Measurements from ENCODE around the gene TMPRSS4. TPM values are rescaled to one million over a fixed set of nuclear protein-coding genes. Genes with fewer than 3 reads are reported as not detected.
"Not testable (repeated sequence)": the region's sequence is repeated elsewhere in the genome, so short reads cannot be mapped to it uniquely, and the experiment has no call there.

The TMPRSS4 gene
- polyA plus RNA-seq, 3 donors = 20.1 to 46.6 (median 25.6) TPM

- no peak for DNase-seq (ENCODE audit: extremely low read depth in 1 of 11, low read depth in 9 of 11, low spot score in 4 of 11)
Measured at GRCh38 chr11:118051611-118052461, 25.0 kb upstream of the TMPRSS4 start.

- no peak for DNase-seq (ENCODE audit: extremely low read depth in 1 of 11, low read depth in 9 of 11, low spot score in 4 of 11)
Measured at GRCh38 chr11:118052581-118053206, 24.2 kb upstream of the TMPRSS4 start.

GRCh38 chr11:118054712-118055640 is 21.9 kb upstream of the TMPRSS4 start:
- no peak for DNase-seq (ENCODE audit: extremely low read depth in 1 of 11, low read depth in 9 of 11, low spot score in 4 of 11)

GRCh38 chr11:118055966-118056365 is 20.9 kb upstream of the TMPRSS4 start:
- no peak for DNase-seq (ENCODE audit: extremely low read depth in 1 of 11, low read depth in 9 of 11, low spot score in 4 of 11)

GRCh38 chr11:118056806-118057205 is 20.1 kb upstream of the TMPRSS4 start:
- DNase-seq (ENCODE audit: extremely low read depth in 1 of 11, low read depth in 9 of 11, low spot score in 4 of 11) = no peak

- no peak for DNase-seq (ENCODE audit: extremely low read depth in 1 of 11, low read depth in 9 of 11, low spot score in 4 of 11)
Measured at GRCh38 chr11:118057251-118058145, 19.4 kb upstream of the TMPRSS4 start.

- no peak for DNase-seq (ENCODE audit: extremely low read depth in 1 of 11, low read depth in 9 of 11, low spot score in 4 of 11)
Measured at GRCh38 chr11:118058311-118059245, 18.3 kb upstream of the TMPRSS4 start.

- no peak for DNase-seq (ENCODE audit: extremely low read depth in 1 of 11, low read depth in 9 of 11, low spot score in 4 of 11)
Measured at GRCh38 chr11:118059246-118059940, 17.5 kb upstream of the TMPRSS4 start.

GRCh38 chr11:118060081-118060661 is 16.7 kb upstream of the TMPRSS4 start:
- no peak for DNase-seq (ENCODE audit: extremely low read depth in 1 of 11, low read depth in 9 of 11, low spot score in 4 of 11)

- no peak for DNase-seq (ENCODE audit: extremely low read depth in 1 of 11, low read depth in 9 of 11, low spot score in 4 of 11)
Measured at GRCh38 chr11:118060869-118061268, 16.0 kb upstream of the TMPRSS4 start.

- DNase-seq (ENCODE audit: extremely low read depth in 1 of 11, low read depth in 9 of 11, low spot score in 4 of 11) = no peak
Measured at GRCh38 chr11:118061586-118062125, 15.2 kb upstream of the TMPRSS4 start.

GRCh38 chr11:118062181-118062580 is 14.7 kb upstream of the TMPRSS4 start:
- DNase-seq (ENCODE audit: extremely low read depth in 1 of 11, low read depth in 9 of 11, low spot score in 4 of 11) = not testable (repeated sequence)

GRCh38 chr11:118062631-118063030 is 14.2 kb upstream of the TMPRSS4 start:
- not testable (repeated sequence) for DNase-seq (ENCODE audit: extremely low read depth in 1 of 11, low read depth in 9 of 11, low spot score in 4 of 11)

GRCh38 chr11:118064956-118065355 is 11.9 kb upstream of the TMPRSS4 start:
- no peak for DNase-seq (ENCODE audit: extremely low read depth in 1 of 11, low read depth in 9 of 11, low spot score in 4 of 11)

- DNase-seq (ENCODE audit: extremely low read depth in 1 of 11, low read depth in 9 of 11, low spot score in 4 of 11) = no peak
Measured at GRCh38 chr11:118065384-118065783, 11.5 kb upstream of the TMPRSS4 start.

GRCh38 chr11:118067006-118067405 is 9.9 kb upstream of the TMPRSS4 start:
- DNase-seq (ENCODE audit: extremely low read depth in 1 of 11, low read depth in 9 of 11, low spot score in 4 of 11) = no peak

Measured in renal cortex interstitium (tissue), 11 donors.